T-helper 2 cell treated with Interferon-gamma antibody and Interleukin-4, amounts not matched to agents 100 ng/mL and 5 ng/mL, for 36 hours (primary cell): ENCODE measurements around the gene PLA2G7. TPM values are rescaled to one million over a fixed set of nuclear protein-coding genes. Genes with fewer than 3 reads are reported as not detected.

Source experiments
- intact Hi-C: fragments of 100-400 bp; cut with micrococcal nuclease; formaldehyde crosslinking; loops from one replicate; pipeline ENCODE4 v1.15.1; 2023
- total RNA-seq: library from RNA; stranded (reverse); gene quantifications from 2 replicates; pipeline ENCODE4 v1.2.3, GENCODE V29; 2022

PLA2G7 gene
- total RNA-seq, 1 donor from 2014 or later: not detected

GRCh38 chr6:46689657-46690056, 45.5 kb downstream of the PLA2G7 start:
- intact Hi-C loops: no loop called here

- intact Hi-C loops: no loop called here
These were observed 46.2 kb downstream of the PLA2G7 start for GRCh38 chr6:46688966-46689335.

GRCh38 chr6:46688117-46688965, 46.8 kb downstream of the PLA2G7 start:
- intact Hi-C loops: no loop called here

- intact Hi-C loops: no loop called here
These were observed 47.5 kb downstream of the PLA2G7 start, which contains the start of gene TDRD6 for GRCh38 chr6:46687619-46688097. TSS of gene TDRD6 (plus strand) at chr6:46687885. CDS start at chr6:46688129, 244 bp downstream.

DNA sequence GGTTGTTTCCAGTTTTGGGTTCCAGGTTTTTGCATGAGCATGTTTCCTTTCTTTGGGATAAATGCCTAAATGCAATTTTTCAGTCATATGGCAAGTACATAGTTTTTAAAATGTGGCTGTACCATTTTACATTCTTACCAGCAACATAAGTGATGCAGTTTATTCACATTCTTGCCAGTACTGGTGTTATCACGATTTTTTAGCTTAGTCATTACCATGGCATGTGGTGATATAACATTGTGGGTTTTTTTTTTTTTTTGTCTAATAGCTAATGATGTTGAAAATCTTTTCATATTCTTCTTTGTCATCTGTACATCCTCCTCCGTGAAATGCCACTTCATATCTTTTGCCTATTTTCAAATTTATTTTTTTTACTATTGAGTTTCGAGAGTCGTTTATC, 50.4 kb downstream of the PLA2G7 start:
- intact Hi-C loops: no loop called here

GRCh38 chr6:46677314-46677654, 57.9 kb downstream of the PLA2G7 start:
- intact Hi-C loops: no loop called here

- intact Hi-C loops: no loop called here
These were observed 58.4 kb downstream of the PLA2G7 start for GRCh38 chr6:46676604-46677313.

GRCh38 chr6:46674410-46674809, 60.8 kb downstream of the PLA2G7 start:
- intact Hi-C loops: no loop called here

- intact Hi-C loops: no loop called here
These were observed 67.8 kb downstream of the PLA2G7 start for GRCh38 chr6:46667377-46667776.

DNA sequence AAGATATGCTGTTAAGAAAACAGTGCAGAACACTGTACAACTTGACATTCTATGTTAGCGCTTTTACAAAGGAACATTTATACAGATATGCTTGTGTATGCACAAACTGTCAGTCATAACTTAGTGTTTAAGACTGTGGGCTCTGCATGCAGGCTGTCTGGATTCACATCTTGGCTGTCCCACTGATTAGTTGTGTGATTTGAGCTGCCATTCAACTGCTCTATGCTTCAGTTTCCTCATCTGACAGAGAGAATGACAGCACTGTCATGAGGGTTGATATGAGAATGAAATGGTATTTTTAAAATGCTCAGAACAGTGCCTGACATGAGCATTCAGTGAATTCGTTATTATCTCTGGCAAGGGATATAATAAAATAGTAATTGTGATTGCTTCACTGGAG, 73.7 kb downstream of the PLA2G7 start:
- intact Hi-C loops: no loop called here

DNA sequence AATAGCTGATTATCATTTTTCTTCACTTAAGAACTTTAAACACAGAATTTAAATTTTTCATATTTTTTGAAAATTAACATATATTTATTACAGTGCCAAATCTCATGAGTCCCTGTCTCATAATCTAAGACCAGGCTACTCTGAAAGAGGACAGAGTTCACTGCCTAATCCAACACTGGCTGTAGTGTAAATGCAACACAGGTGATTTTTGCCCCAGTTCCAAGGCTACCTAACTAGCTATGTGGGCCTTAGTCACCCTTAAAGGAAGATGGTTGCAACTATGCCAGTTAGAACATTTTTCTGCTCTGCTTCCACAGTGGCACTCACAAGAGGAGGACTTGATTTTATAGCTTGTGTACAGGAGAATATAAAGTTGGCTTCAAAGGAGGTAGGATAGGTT, 77.5 kb downstream of the PLA2G7 start:
- intact Hi-C loops: loop anchor here (10.0 kb wide), 1 partner anchor 643 kb away; the partner anchor contains the start of gene CLIC5

- intact Hi-C loops: loop anchor here (10.0 kb wide), 1 partner anchor 641 kb away; the partner anchor contains the start of gene CLIC5
These were observed 79.4 kb downstream of the PLA2G7 start for GRCh38 chr6:46655803-46656202.

Other genes starting within 250 kb of the PLA2G7 start
- 0.14 TPM in 1 of 2 replicates, not detected in the other for gene RCAN2, start 243.9 kb downstream of the PLA2G7 start, total RNA-seq
- gene CYP39A1, start 82.6 kb downstream of the PLA2G7 start, total RNA-seq: not detected in 2 replicates
- not detected in 2 replicates for gene SLC25A27, start 82.4 kb downstream of the PLA2G7 start, total RNA-seq
- not detected in 2 replicates for gene TDRD6, start 47.5 kb downstream of the PLA2G7 start, total RNA-seq
- not detected in 2 replicates for gene ANKRD66, start 11.6 kb upstream of the PLA2G7 start, total RNA-seq
- not detected in 2 replicates for gene MEP1A, start 58.0 kb upstream of the PLA2G7 start, total RNA-seq
- gene ADGRF5, start 186.6 kb upstream of the PLA2G7 start, total RNA-seq: not detected in 2 replicates